GM21576 (cell line): ENCODE measurements around the gene IL11.
A peak's percentile ranks its signal among the peaks of the same experiment; 100 is the strongest.
"Not testable (repeated sequence)": the region's sequence is repeated elsewhere in the genome, so short reads cannot be mapped to it uniquely, and the experiment has no call there.

Experiments
- ATAC-seq: cut with Tn5 transposase; IDR thresholded peaks from one replicate; pipeline ENCODE4 v1.9.1; 2021; ENCODE audit warnings: mild to moderate bottlenecking, moderate library complexity; ENCODE audit not compliant: unreplicated experiment

Gene IL11

DNA sequence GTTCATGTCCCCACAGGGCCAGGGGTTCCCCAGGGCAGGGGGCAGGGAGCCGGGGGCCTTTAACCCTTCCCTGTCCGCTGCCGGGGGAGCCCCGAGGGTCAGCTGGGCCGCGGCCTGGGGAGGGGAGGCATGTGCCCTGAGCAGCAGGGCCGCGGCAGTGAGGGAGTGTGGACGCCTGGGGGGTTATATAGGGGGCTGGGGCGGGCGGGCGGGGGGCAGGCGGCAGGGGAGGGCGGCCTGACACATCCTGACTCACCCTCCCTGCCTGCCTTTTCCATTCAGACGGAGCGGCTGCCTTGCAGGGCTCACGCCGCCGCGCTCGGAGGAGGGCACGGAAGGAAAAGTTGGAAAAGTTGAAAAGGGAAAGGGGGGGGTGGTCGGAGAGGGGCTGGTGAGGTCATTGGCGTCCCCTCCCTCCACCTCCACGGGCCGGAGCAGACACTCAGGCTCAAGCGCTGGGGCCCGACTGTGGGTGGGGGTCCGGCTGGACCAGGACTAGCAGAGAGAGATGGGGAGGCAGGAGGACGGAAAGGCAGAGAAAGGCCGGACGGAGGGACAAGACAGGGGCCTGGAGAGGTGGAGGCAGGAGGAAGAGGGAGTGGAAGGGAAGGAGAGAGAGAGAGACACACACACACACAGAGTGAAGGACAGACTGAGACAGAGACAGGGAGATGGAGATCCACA lies at the start of gene IL11:
Gene IL11, minus strand, starts transcription at position 159 of the 684 bp plus-strand sequence. Its CDS starts 153 bp downstream, at position 6.
- ATAC-seq = no peak

DNA sequence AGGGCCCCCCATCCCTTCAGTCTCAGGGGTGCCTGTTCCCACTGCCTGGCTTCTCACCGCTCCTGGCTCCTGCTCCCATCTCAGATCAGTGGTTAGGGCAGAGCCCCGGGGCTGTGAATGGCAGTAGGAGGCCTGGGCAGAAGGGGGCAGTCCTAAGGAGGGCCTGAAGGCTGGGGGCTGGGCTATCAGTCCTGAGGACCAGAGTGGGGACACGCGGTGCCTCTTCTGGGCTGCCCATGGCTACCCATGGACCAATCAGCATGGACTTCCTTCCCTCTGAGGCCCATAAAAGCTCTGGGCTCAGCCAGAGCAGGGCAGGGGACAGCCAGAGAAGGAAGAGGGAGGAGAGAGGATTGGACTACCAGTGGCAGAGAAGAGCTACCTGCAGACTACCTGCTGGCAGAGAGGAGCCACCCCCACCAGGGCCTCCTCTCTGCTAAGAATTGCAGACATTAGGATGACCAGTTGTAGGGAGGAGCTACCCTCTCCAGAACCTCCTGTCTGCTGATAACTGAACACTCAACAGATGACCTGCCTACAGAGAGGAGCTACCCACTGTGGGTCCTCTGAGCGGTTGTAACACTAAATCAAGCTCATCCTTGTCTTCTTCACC lies 49.5 kb upstream of the IL11 start:
- no peak for ATAC-seq

DNA sequence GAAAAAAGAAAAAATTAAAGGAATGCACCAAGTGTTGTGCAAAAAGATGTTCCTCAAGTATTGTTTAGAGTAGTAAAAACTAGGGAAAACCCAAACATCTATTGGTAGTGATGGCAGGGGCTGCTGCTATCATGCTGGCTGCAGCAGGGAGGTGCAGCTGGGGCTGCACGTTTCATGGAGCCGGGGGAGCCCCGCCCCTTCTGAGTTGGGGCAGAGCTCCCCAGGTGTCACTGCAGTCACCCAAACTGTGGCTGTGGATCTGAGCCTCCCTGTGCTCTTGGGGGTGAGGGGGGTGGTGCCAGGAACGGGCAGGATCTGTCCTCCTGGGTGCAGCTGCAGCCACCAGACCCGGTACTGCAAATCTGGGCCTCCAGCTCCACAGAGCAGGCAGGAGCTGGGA lies 48.8 kb upstream of the IL11 start:
- ATAC-seq = no peak

DNA sequence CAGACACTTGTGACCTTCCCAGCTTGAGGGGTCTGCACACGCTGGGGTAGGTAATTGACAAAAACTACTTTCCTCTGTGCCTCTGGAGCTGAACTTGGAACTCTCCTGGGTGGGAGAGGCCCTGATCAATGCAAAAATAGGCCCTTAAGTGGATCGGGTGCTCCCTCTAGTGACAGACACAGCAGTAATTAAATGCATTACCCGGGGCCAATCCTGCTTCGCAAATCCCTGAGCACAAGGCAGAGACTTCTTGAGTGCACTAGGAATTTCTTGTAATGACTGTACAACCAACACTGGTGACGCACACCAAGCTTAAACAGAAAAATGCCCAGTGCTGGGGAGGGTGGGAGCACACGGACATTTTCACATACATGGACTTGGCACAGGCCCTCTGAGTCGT lies 47.9 kb upstream of the IL11 start:
- no peak for ATAC-seq

DNA sequence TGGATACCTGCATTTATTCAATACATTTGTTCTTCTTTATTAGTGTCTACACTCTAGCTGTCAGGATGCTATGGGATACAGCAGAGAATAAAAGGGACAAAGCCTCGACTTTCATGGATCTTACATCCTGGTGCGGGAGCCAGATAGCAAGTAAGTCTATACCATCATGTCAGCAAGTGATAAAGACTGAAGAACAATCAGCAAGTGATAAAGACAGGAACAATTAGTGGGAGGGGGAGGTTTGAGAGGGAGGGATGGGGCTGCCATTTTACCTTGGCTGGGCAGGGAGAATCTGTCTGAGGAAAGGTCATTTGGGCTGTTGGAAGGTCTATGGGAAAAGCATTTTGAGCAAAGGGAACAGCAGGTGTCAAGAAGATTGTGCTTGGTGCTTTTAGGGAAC lies 39.9 kb upstream of the IL11 start:
- no peak for ATAC-seq

DNA sequence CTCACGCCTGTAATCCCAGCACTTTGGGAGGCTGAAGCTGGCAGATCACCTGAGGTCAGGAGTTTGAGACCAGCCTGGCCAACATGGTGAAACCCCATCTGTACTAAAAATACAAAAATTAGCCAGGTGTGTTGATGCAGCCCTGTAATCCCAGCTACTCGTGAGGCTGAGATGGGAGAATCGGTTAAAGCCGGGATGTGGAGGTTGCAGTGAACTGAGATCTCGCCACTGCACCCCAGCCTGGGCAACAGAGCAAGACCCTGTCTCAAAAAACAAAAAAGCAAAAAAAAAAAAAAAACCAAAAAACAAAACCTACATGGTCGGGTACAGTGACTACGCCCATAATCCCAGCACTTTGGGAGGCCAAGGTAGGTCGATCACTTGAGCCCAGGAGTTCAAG lies 38.9 kb upstream of the IL11 start:
- not testable (repeated sequence) for ATAC-seq

DNA sequence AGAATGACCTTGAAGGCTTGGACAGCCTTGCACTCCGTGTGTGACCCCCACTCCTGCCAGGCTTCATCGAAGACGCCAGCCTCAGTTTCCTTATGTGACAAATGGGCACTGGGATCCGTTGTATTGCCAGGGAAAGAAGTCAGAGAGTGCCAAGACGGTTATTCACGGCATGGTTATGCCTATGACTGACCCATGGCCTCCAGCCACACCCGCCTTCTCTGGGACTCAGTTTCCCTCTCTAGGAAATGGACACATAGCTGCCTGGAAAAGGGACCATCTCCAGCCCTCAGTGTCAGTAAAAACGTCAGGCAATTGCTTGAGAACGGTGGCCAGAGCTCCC lies 38.2 kb upstream of the IL11 start:
- ATAC-seq = no peak

DNA sequence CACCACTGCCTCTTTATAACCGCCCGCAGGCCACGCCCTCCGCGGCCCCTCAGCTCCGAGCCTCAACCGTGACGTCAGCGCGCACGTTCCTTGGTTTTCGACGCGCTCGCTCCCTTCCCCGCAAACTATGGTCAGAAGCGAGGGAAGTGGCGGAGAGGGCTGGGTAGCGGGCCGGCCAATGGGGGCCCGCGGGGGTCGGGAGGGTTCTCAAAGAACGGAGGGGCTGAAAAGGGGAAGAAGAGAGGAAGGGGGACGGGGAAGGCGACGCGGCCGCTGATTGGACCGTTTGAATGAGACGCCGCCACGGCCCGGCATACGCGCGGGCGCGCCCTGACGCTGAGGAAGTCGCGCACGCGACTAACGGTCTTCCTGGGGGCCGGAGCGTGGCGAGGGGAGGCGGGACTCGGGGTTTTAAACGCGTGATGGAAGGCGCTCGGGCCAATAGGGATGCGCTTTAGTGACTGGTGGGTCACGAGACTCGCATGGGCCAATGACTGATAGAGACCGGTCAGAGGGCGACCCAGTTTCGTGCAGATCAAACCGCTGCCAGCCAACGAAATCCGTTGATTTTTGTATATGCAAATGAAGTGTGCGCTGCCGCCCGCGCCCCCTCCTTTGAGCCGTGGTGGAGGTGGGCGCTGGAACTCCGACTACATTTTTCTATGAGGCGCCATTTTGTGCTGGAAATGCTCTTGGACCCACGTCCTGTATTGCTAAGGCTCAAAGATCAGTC lies 37.7 kb upstream of the IL11 start:
- peak; percentile 80 for ATAC-seq

DNA sequence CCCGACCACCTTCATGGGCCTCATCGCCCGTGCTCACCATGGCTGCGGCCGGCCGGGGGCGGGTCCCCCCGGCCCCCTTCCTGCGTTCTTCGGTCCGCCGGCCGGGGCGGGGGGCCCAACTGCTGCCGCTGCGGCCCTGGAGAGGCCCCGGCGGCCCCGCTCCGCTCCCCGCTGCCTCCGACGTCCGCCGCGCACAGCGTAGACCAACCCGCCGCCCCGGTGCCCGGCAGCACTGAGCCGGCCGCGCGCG lies 37.2 kb upstream of the IL11 start, which contains the start of gene UBE2S:
Gene UBE2S, minus strand, starts transcription at position 239 of the 250 bp plus-strand sequence. Its CDS starts 199 bp downstream, at position 40.
- peak; percentile 66 for ATAC-seq

DNA sequence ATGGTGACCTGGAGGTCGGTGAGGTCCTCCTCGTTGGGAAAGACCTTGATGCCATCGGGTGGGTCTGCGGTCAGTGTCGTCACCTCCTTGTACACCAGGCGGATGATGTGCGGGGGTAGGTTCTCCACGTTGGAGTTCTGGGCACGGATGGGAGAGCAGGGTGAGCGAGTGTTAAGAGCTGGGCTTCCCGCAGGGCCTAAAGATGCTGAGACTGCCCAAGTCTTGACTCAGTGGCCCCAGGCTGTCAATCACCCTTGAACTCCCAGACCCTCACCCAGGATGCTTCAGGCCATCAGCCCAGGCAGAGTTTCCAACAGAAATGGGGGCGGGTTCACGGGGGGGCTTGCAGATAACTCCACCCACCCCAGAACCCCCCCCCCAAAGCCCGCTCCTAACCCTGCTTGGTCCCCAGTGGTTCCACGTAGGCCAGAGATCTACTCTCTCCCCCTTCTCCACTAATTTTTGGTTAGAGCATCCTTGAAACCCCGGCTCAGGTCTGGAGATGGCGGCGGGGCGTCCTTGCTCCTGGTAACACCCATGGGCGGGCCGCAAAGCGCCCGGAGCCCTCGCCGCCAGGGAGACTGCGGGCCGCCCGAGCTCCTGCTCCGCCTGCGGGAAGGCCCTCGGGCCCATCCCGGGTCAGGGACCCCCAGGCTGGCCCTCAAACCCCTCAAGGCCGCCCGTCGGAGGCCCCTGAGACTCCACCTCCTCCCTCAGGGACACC lies 36.7 kb upstream of the IL11 start:
- ATAC-seq = no peak

DNA sequence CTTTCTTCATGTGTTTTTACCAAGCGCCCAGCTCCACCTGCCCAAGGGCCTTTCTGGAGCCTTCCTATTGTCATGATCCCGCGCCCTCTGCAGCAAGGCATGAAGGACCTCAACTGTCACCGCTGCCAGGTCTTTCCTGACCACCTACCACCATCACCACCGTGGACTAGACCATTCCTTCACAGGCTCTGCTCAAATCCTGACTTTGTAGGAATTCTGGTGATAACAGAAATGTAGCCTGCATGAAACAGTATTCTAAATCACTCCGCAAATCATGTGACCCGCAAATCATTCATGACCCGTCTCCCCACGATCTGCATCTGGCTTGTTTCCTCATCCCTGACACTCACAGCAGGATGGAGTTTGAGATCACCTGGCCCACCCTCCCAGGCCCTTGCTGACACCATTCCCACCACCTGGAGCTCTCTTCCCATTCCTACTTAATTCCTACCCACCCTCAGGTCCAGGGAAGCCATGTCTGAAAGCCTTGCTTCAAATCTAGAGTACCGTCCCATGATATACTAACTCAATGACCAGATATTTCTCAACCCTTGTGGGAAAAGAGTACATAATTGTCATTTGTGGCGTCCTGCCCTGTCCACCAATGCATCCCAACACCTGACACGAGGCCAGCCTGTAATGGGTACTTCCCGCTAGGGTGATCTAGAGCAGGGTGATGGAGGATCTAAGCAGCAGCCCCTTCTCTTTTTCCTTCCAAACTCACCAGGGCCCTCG lies 36.0 kb upstream of the IL11 start:
- ATAC-seq = no peak

DNA sequence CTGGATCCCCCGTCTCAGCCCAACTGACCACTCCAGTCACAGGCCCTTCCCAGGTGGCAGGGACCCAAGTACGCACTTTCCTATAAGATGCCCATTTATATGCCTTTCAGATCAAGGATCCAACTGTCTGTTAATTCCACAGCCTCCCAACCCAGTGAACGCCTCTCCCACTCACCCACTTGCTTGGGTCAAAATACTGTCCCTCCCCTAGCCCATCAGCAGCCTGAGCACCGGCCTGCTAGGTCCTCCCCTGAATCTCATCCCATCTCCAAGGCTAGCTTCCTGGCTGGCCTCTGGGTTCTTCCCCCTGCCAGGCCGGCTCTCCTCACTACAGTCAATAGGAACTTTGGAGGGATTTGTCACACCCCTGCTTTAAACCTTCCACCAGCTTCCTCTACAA lies 35.4 kb upstream of the IL11 start:
- ATAC-seq = no peak

DNA sequence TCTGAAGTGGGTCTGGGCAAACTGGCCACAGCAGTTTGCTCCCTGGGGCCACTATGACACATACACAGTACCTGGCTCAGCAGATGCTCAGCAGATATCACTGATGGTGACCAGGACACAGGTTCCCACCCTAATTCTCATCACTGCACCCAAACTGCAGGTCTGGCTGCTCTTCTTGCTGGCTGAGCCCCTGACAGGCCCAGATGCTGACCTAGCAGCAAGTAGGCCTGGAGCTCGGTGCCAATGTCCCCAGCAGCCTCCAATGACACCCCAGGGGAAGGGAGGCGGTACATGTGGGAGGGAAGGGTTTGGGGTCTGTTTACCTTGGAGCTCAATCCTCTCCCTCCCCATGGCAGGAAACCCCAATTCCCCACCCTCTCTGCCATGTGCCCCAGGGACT lies 32.2 kb upstream of the IL11 start:
- ATAC-seq = no peak

DNA sequence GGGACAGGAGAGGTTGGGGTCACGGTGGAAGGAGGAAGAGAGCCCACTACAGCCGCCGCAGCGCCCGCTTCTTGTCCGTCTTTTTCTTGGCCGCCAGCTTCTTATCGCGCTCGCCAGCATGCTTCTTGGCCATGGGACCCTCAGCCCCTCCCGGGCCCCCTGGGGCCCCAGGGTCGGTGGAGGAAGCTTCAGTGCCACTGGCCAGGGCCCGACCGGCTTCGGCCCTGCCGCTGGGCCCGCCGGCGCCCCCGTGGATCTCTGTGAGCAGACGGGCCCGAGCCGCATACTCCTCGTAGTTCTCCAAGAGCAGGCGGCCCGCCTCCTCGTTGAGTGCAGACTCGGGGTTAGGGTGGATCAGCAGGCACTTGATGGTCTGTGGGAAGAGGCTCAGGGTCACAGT lies 31.1 kb upstream of the IL11 start:
- not testable (repeated sequence) for ATAC-seq

DNA sequence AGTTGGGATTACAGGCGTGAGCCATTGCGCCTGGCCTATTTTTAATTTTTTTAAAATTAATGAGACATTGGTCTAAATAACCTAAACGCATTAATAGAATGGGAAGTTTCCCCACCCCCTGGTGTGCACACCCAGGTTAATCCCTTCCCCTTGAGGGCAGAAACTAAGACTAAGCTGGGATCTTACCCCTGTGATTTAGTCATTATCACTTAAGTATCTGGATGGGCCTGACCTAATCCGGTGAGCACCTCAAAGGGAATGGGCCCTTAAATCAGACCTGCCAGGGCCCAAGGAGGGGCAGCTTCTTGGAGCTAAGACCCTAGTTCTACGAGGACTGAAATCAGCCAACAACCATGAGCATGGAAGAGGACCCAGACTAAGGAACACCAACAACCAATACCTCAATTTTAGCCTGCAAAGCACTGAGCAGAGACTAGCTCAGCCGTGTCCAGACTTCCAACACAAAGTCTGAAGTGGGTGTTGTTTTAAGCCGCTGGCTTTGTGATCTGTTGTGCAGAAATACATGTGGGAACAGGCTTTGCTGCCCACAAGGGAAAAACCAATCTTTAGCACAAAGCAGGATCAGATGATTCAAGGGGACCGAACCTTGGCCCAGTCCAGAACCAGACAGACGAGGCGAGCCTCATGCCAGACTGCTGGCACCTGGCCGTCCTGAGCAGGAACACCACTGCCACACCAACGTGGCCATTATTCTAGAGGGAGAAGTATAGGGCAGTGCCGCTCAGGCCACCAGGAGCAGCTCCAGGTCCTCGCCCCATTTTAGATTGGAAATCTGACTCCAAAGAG lies 30.2 kb upstream of the IL11 start:
- no peak for ATAC-seq

DNA sequence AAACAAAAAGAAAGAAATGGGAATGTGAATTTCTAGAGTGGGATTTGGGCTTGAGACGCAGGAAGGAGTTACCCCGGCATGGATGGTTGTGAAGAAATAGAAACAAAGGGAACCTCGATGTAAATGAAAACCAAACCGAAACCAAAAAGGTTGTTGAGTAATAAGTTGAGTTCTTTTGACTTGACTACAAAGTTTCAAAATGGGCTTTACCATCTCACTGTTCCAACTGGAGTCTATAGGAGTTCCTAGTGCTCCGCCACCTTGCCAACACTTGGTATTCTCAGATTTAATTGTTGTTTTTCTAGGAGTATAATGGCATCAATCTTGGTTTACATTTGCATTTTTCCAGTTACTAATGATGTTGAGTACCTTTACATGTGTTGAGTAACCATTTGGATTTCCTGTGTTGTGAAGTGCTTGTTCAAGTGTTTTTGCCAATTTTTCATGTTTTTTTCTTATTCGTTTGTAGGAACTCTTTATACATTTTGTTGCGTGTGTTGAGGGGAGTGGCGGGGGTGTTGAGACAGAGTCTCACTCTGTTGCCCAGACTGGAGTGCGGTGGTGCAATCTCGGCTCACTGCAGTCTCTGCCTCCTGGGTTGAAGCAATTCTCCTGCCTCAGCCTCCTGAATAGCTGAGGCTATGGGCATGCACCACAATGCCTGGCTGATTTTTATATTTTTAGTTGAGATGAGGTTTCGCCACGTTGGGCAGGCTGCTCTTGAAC lies 28.1 kb upstream of the IL11 start:
- ATAC-seq = no peak

DNA sequence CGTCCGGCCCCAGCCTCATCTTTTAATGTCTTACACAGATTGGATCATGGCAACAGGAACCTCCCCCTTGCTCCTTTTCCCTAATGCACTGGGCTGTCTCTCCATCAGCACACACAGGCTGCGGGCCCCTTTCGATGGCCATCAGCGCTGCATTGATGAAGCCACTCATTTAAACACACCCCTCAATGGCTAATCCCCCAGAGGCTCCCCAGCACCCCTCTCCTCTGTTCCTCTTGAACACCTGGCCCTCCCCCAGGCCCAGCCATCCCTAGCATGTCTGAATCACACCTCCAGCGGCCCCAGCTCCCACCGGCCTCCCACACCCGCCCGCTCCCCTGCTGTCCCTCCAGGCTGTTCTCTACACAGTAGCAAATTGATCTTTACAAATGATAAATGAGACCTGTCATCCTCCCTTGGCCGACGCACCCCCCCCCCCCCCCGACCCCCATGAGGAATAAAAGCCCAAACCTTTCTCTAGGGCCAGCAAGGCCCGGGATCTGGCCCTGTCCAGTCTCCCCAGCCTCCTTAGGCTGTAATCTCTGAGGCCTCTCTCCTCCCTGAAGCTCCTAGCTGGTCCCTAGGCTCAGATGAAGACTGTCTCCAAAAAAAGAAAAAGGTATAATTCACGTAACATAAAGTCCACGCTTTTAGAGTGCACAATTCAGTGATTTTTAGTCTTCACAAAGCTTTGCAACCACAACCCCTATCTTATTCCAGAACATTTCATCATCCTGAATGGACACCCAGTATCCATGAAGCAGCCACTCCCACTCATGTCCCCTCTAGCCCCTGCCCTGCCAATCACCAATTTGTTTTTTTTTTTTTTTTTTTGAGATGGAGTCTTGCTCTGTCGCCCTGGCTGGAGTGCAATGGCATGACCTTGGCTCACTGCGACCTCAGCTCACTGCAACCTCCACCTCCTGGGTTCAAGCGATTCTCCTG lies 22.8 kb upstream of the IL11 start:
- no peak for ATAC-seq
